ENCODE data around the gene SEZ6.
A peak's percentile ranks its signal among the peaks of the same experiment; 100 is the strongest.

Gene SEZ6

DNA sequence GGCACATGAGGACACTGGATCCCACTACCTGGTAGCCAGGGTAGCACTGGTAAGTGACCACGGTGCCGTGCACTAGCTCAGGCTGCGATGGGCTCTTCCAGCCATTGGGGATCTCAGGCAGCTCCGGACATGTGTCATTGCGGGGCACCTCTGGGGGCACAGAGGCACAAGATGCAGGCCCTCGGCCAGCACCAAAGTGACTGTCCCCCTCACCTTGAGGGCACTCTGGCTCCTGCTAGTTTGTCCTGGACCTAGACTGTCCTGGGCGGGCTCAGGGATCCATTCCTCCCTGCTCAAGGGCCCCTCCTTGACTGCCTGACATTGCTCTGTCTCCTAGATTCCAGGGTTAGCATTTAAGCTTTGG lies 47.9 kb downstream of the SEZ6 start:
- peaks cover 2% of the 10 kb centered on the region for H3K4me1 ChIP-seq (ENCODE audit: control insufficient read depth, insufficient read depth, low read length)
- no peak for DNase-seq (ENCODE audit: low read depth)
- H3K9me3 ChIP-seq (ENCODE audit: control insufficient read depth, low read length), result no peaks in the 10 kb centered on the region
- peaks cover 22% of the 10 kb centered on the region for H3K27me3 ChIP-seq (replicated peaks; ENCODE audit: control insufficient read depth, insufficient read depth, low read length)
- no peak overlapping the region for H3K9ac ChIP-seq (ENCODE audit: low read length)
- H3K4me3 ChIP-seq (ENCODE audit: low read length), result no peak overlapping the region
- no peaks in the 10 kb centered on the region for H3K36me3 ChIP-seq (ENCODE audit: control insufficient read depth, insufficient read depth, low read length, severe bottlenecking)

DNA sequence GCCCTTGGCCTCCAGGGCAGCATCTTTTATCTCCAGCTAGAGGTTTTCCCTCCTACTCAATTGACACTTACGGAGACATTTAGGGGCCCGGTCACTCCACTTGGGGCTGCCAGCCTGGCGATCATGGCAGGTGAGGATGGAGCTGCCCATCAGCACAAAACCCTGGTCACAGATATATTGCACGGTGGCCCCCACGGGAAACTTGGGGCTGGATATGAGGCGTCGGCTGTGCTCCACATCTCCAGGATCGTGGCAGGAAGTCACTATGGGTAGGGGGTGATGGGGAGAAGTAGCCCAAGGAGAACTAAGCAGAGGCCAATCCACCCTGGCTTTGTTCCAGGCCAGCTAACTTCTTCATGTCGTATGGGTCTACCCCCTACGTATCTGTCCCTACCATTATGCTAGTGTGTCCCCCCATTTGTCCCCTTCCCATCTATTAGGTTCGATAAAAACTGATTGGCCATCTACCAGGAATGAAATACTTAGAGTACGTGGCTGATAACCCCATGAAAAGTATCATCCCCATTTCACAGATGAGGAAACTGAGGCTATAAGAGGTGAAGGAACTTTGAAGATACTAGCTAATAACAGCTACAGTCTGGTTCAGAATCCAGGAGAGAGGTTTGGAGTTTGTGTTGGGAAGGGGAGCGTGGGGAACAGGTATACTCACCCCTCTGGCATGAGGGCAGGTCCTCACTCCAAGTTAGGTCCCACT lies 48.4 kb downstream of the SEZ6 start:
- DNase-seq (ENCODE audit: low read depth), result no peak
- no peak overlapping the region for H3K9ac ChIP-seq (ENCODE audit: low read length)
- no peaks in the 10 kb centered on the region for H3K9me3 ChIP-seq (ENCODE audit: control insufficient read depth, low read length)
- H3K4me3 ChIP-seq (ENCODE audit: low read length), result no peak overlapping the region
- H3K4me1 ChIP-seq (ENCODE audit: control insufficient read depth, insufficient read depth, low read length), result peaks cover 6% of the 10 kb centered on the region
- H3K27me3 ChIP-seq (replicated peaks; ENCODE audit: control insufficient read depth, insufficient read depth, low read length), result peaks cover 22% of the 10 kb centered on the region
- H3K36me3 ChIP-seq (ENCODE audit: control insufficient read depth, insufficient read depth, low read length, severe bottlenecking), result no peaks in the 10 kb centered on the region

DNA sequence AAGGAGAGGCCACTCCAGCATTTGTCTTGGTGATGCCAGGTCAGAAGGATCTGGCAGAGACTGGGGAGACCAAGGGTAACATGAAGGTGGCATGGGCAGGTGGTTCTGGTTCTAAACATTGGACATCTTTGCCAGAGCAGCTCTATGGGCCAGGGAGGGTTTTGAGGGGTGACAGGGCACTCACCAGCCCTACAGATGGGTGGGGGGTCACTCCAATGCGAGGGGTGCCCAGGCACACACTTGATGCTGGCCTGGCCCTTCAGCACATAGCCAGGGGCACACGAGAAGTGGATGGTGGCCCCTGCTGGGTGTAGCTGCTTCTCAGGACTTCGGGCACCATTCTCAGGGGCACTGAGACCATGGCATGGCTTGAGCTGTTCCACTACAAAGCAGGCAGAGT lies 49.0 kb downstream of the SEZ6 start:
- no peak overlapping the region for H3K9ac ChIP-seq (ENCODE audit: low read length)
- H3K27me3 ChIP-seq (replicated peaks; ENCODE audit: control insufficient read depth, insufficient read depth, low read length), result peaks cover 17% of the 10 kb centered on the region
- no peaks in the 10 kb centered on the region for H3K36me3 ChIP-seq (ENCODE audit: control insufficient read depth, insufficient read depth, low read length, severe bottlenecking)
- H3K4me3 ChIP-seq (ENCODE audit: low read length), result no peak overlapping the region
- H3K9me3 ChIP-seq (ENCODE audit: control insufficient read depth, low read length), result no peaks in the 10 kb centered on the region
- no peak for DNase-seq (ENCODE audit: low read depth)
- peaks cover 6% of the 10 kb centered on the region for H3K4me1 ChIP-seq (ENCODE audit: control insufficient read depth, insufficient read depth, low read length)

DNA sequence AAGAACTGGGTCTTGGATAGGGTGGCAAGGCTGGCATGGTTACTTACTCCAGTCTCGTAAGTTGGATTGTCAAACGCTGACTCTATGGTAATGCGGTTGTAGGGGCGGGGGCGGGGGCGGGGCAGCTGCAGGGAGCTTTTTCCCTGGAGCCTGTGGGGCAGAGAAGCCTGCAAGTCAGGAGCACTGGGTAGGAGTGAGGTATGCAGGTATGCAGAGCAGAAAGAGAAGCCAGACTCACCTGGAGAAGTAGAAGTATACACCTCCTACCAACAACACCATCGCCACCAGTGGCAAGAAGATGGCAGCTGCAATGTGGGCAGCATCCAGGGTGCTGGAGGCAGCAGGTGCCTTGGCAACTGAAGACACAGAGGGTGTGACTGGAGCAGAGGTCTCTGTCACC lies 49.7 kb downstream of the SEZ6 start:
- Histone ChIP-seq H3K4me3 (ENCODE audit: low read length) (no peak overlapping the region), H3K27me3 (replicated peaks; ENCODE audit: control insufficient read depth, insufficient read depth, low read length) (peaks cover 10% of the 10 kb centered on the region), H3K4me1 (ENCODE audit: control insufficient read depth, insufficient read depth, low read length) (peaks cover 6% of the 10 kb centered on the region), H3K9ac (ENCODE audit: low read length) (no peak overlapping the region), H3K9me3 (ENCODE audit: control insufficient read depth, low read length) (no peaks in the 10 kb centered on the region), H3K36me3 (ENCODE audit: control insufficient read depth, insufficient read depth, low read length, severe bottlenecking) (no peaks in the 10 kb centered on the region)
- no peak for DNase-seq (ENCODE audit: low read depth)

DNA sequence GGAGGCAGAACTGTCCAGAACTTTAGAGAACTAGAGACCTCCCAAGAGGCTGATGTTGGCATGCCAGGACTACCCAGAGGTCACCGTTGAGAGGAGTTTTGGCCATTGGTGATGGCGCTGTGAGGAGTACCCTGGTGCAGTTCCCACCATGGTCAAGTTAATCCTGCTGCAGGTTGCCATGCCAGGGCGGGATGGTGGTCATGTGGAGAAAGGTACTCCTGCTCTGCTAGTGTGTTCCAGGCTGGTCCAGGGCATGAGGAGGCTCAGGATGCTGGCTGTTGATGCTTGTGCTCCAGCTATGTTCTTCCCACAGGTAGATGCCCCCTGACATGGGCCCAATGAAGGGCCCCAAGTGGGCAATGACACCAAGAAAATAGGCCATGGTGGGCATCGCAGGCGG lies 50.4 kb downstream of the SEZ6 start:
- no peaks in the 10 kb centered on the region for H3K9me3 ChIP-seq (ENCODE audit: control insufficient read depth, low read length)
- peaks cover 2% of the 10 kb centered on the region for H3K27me3 ChIP-seq (replicated peaks; ENCODE audit: control insufficient read depth, insufficient read depth, low read length)
- no peak overlapping the region for H3K9ac ChIP-seq (ENCODE audit: low read length)
- no peak for DNase-seq (ENCODE audit: low read depth)
- H3K4me1 ChIP-seq (ENCODE audit: control insufficient read depth, insufficient read depth, low read length), result peaks cover 6% of the 10 kb centered on the region
- H3K36me3 ChIP-seq (ENCODE audit: control insufficient read depth, insufficient read depth, low read length, severe bottlenecking), result no peaks in the 10 kb centered on the region
- H3K4me3 ChIP-seq (ENCODE audit: low read length), result no peak overlapping the region

DNA sequence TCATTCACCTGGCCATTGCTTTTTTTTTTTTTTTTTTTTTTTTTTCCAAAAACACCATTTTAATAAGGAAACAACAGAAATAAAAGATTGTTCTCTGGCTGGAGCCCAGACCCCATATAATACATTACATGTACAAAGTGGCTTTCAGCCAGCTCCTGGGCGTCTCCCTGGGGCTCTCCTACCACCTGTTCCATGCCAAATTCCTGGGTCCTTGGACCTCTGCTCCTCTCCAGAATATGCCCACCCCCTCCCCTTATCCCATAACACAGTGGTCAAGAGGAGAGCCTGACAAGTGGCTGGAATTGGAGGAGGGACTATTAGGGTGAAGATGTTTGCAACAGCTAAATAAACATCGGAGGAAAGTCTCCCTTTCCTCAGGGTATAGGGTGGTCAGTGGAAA lies 50.9 kb downstream of the SEZ6 start:
- no peaks in the 10 kb centered on the region for H3K27me3 ChIP-seq (replicated peaks; ENCODE audit: control insufficient read depth, insufficient read depth, low read length)
- H3K9ac ChIP-seq (ENCODE audit: low read length), result no peak overlapping the region
- H3K9me3 ChIP-seq (ENCODE audit: control insufficient read depth, low read length), result no peaks in the 10 kb centered on the region
- peaks cover 6% of the 10 kb centered on the region for H3K4me1 ChIP-seq (ENCODE audit: control insufficient read depth, insufficient read depth, low read length)
- DNase-seq (ENCODE audit: low read depth), result no peak
- H3K36me3 ChIP-seq (ENCODE audit: control insufficient read depth, insufficient read depth, low read length, severe bottlenecking), result no peaks in the 10 kb centered on the region
- no peak overlapping the region for H3K4me3 ChIP-seq (ENCODE audit: low read length)

DNA sequence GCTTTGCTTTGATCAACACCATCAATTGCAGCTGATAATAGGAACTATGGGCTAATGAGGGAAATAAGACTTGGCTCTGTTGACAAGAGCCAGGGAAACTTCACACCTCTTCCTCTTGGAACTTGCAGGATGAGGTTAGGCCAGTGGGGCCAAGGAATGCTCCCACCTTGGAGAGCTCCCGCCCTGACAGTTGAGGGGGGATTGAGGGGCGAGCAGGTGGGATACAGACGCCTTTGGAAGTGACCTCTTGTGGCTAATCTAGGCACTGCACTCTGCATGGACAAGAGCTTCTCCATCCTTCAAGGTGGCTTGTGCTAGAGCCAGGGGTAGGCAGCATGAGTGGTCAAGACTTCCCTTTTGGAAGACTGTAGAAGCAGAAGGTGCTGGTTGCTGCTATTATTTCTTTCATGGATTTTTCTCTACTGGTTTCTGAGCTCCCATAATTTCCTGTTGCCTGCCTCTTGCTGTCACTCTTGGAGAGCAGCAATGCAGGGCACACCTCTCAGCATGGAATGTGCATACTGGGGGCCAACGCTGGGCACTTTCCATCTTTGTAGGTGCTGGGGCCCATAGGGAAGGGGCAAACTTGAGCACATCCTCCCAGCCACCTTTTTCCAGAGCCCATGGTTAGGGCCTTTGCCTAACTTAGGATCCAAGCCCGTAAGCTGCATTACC lies 52.3 kb downstream of the SEZ6 start:
- H3K36me3 ChIP-seq (ENCODE audit: control insufficient read depth, insufficient read depth, low read length, severe bottlenecking), result no peaks in the 10 kb centered on the region
- H3K27me3 ChIP-seq (replicated peaks; ENCODE audit: control insufficient read depth, insufficient read depth, low read length), result no peaks in the 10 kb centered on the region
- no peaks in the 10 kb centered on the region for H3K9me3 ChIP-seq (ENCODE audit: control insufficient read depth, low read length)
- H3K4me3 ChIP-seq (ENCODE audit: low read length), result no peak overlapping the region
- peak; percentile 76 for DNase-seq (ENCODE audit: low read depth)
- peaks cover 6% of the 10 kb centered on the region for H3K4me1 ChIP-seq (ENCODE audit: control insufficient read depth, insufficient read depth, low read length)
- no peak overlapping the region for H3K9ac ChIP-seq (ENCODE audit: low read length)

DNA sequence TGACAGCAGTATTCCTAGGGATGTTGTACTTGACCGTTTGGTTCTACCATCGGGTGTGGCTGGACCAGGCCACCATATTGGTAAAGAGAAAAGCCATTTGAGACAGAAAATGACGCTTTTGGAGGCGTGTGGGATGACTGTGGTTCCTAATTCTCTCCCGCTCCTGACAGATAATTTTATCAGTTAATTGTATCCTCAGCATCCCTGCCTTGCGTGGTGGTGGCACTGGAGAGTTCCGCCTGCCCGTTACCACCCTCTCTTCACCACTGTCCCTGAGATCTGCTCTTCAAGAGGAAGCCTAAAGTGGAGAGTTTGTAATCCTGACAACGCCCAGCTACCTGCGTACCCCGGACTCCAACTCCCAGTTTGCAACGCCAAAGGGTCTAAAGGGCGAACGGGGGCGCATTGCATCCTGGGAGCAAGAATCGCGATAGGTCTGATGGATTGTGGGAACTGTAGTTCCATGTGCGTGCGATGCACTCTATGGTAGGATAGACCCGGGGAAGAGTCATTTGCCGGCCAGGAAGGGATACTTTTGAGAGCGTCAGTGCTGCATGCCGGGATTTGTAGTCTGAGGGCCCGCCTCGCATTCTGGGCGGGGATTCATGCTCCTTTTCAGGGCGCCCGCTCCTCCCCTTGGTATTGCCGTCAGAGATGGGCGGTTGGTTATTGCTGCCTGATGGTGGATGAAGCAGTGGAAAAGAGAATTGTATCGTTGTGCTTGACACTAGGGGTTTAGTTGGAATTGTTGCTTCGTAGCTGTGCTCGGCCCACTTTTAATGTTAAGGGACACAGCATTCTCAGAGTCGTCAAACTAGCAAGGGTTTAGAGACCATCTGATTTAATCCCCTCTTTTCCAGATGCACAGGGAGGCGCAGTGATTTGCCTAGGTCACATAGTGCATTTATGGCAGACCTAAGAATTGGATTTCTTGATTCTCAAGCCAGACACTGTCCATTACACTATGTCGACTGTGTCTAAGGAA lies 53.5 kb downstream of the SEZ6 start:
- DNase-seq (ENCODE audit: low read depth), result peak; percentile 100
- Histone ChIP-seq H3K4me1 (ENCODE audit: control insufficient read depth, insufficient read depth, low read length) (peaks cover 18% of the 10 kb centered on the region), H3K9me3 (ENCODE audit: control insufficient read depth, low read length) (no peaks in the 10 kb centered on the region), H3K27me3 (replicated peaks; ENCODE audit: control insufficient read depth, insufficient read depth, low read length) (no peaks in the 10 kb centered on the region), H3K4me3 (ENCODE audit: low read length) (peak overlapping the region; percentile 88), H3K36me3 (ENCODE audit: control insufficient read depth, insufficient read depth, low read length, severe bottlenecking) (no peaks in the 10 kb centered on the region), H3K9ac (ENCODE audit: low read length) (peak overlapping the region; percentile 91)

DNA sequence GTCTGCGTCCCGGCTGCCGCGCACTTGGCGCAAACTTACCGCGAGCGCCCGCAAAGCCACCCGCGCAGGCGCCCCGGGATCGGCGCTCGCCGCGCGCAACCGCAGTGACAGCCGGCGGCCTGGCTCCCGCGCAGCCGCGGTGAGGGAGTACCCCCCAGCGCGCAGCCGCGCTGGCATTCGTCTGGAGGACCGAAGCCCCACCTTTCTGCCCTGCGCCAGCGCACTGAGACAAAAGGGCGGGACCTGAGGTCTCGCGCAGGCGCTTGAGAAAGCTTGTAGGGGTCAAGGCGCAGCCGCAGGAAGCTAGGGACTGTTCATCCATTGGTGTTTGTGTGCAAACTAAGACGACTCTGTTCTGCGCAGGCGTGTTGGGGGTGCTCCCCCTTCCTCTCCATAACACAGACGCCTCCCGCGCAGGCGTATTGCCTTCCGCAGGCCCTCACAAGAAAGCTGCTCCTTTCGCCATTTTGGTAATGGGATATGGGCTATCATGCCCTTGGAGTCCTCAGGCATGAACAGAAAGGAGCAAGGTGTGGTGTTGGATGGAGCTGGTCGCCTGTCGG lies 54.3 kb downstream of the SEZ6 start, which contains the start of gene PHF12:
Gene PHF12, minus strand, starts transcription at position 91 of the 563 bp plus-strand sequence. CDS start 558 bp downstream, outside the sequence.
- H3K9me3 ChIP-seq (ENCODE audit: control insufficient read depth, low read length), result no peaks in the 10 kb centered on the region
- peaks cover 24% of the 10 kb centered on the region for H3K4me1 ChIP-seq (ENCODE audit: control insufficient read depth, insufficient read depth, low read length)
- H3K4me3 ChIP-seq (ENCODE audit: low read length), result peak within 1 kb of the TSS; percentile 88
- H3K27me3 ChIP-seq (replicated peaks; ENCODE audit: control insufficient read depth, insufficient read depth, low read length), result no peaks in the 10 kb centered on the region
- peak within 1 kb of the TSS; percentile 96 for H3K9ac ChIP-seq (ENCODE audit: low read length)
- H3K36me3 ChIP-seq (ENCODE audit: control insufficient read depth, insufficient read depth, low read length, severe bottlenecking), result no peaks in the 10 kb centered on the region
- DNase-seq (ENCODE audit: low read depth), result peak; percentile 100

DNA sequence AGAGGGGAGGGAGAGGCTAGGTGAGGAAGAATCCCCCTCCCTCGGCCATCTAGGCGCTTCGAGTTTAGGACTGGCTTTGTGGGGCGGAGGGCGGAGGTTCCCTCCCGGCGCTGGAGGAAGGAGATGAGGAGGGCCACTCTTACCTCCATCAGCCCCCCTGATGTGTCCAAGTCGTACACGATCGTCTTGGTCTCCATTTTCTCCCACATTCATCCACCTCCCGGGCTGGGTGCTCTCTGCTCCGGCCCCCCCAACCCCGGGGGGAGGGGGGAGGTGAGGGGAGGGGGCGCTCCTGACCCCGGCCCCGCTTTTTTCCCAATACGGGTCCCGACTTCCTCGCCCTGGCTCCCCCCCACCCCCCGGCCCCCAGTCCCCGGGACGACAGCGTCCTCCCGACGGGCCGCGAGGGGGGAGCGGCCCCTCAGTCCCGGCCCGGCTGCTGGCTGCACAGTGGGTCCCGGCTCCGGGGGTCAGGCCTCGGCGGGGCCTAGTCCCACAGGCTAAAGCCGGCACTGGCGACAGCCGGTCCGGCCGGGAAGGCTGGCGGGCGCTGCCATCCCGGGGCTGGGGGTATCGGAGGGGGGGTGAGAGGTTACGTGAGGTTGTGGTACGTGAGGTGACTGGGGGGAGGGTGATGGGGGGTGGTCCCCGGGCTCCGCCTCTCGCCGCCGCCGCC lies 54.9 kb downstream of the SEZ6 start:
- no peak for DNase-seq (ENCODE audit: low read depth)
- no peaks in the 10 kb centered on the region for H3K27me3 ChIP-seq (replicated peaks; ENCODE audit: control insufficient read depth, insufficient read depth, low read length)
- H3K9ac ChIP-seq (ENCODE audit: low read length), result peak overlapping the region; percentile 96
- H3K9me3 ChIP-seq (ENCODE audit: control insufficient read depth, low read length), result no peaks in the 10 kb centered on the region
- H3K36me3 ChIP-seq (ENCODE audit: control insufficient read depth, insufficient read depth, low read length, severe bottlenecking), result no peaks in the 10 kb centered on the region
- peaks cover 30% of the 10 kb centered on the region for H3K4me1 ChIP-seq (ENCODE audit: control insufficient read depth, insufficient read depth, low read length)
- peak overlapping the region; percentile 88 for H3K4me3 ChIP-seq (ENCODE audit: low read length)
